SK-N-MC (cell line): ENCODE measurements around the gene THNSL1.

Source experiments
- EZH2 ChIP-seq: fragments of 200-600 bp; sonication (generic); IDR thresholded peaks from one replicate; pipeline ENCODE4 v1.6.1; 2017; ENCODE audit warnings: antibody characterized with exemption
- FOXP2 ChIP-seq: optimal IDR thresholded peaks from 2 replicates; pipeline ENCODE3; 2011; ENCODE audit warnings: mild to moderate bottlenecking, moderate library complexity; ENCODE audit not compliant: insufficient read depth; ENCODE audit errors: extremely low read length, control extremely low read depth
- POLR2AphosphoS5 ChIP-seq: IDR thresholded peaks from 2 replicates; pipeline ENCODE4 v1.6.1; 2012; ENCODE audit warnings: mild to moderate bottlenecking, low read depth, low read length, borderline replicate concordance

GRCh38 chr10:25052012-25052411 is 35.6 kb downstream of the THNSL1 start:
- TF ChIP-seq POLR2AphosphoS5: no peak
- TF ChIP-seq EZH2: no peak
- no peak for TF ChIP-seq FOXP2
